Measurements from ENCODE around the gene CPA5.

CPA5 gene

GRCh38 chr7:130299866-130300265 lies 44.8 kb upstream of the CPA5 start:
- CTCF ChIA-PET, result no interaction called here
- POLR2A ChIA-PET, result no interaction called here
- no peak for DNase-seq (ENCODE audit: extremely low spot score)
- TF ChIP-seq BHLHE40 (IDR thresholded peaks at IDR 0.05; ENCODE audit: borderline replicate concordance) (no peak), HDGF (IDR thresholded peaks at IDR 0.05; ENCODE audit: borderline replicate concordance) (no peak), TARDBP (IDR thresholded peaks at IDR 0.05) (no peak), SP1 (IDR thresholded peaks at IDR 0.05) (no peak), SUZ12 (IDR thresholded peaks at IDR 0.05) (no peak), NFRKB (IDR thresholded peaks at IDR 0.05) (no peak), FOXM1 (IDR thresholded peaks at IDR 0.05; ENCODE audit: borderline replicate concordance) (no peak), LEF1 (IDR thresholded peaks at IDR 0.05; ENCODE audit: borderline replicate concordance) (no peak)

GRCh38 chr7:130301501-130302020 lies 43.1 kb upstream of the CPA5 start:
- DNase-seq (ENCODE audit: extremely low spot score), result no peak
- POLR2A ChIA-PET, result no interaction called here
- CTCF ChIA-PET, result no interaction called here
- no peak for TF ChIP-seq CTBP1 (IDR thresholded peaks at IDR 0.05; ENCODE audit: borderline replicate concordance)
- TF ChIP-seq HDGF (IDR thresholded peaks at IDR 0.05; ENCODE audit: borderline replicate concordance), result no peak
- no peak for TF ChIP-seq ZNF384 (IDR thresholded peaks at IDR 0.05)
- TF ChIP-seq ELF4 (IDR thresholded peaks at IDR 0.05), result no peak
- no peak for TF ChIP-seq TARDBP (IDR thresholded peaks at IDR 0.05)
- TF ChIP-seq FOXK2 (IDR thresholded peaks at IDR 0.05), result no peak
- TF ChIP-seq SP1 (IDR thresholded peaks at IDR 0.05), result no peak
- no peak for TF ChIP-seq FOXA1 (IDR thresholded peaks at IDR 0.05)
- TF ChIP-seq BHLHE40 (IDR thresholded peaks at IDR 0.05; ENCODE audit: borderline replicate concordance), result no peak
- no peak for TF ChIP-seq NFRKB (IDR thresholded peaks at IDR 0.05)
- TF ChIP-seq ARNT (IDR thresholded peaks at IDR 0.05), result no peak
- no peak for TF ChIP-seq SUZ12 (IDR thresholded peaks at IDR 0.05)
- TF ChIP-seq LEF1 (IDR thresholded peaks at IDR 0.05; ENCODE audit: borderline replicate concordance), result no peak
- TF ChIP-seq FOXM1 (IDR thresholded peaks at IDR 0.05; ENCODE audit: borderline replicate concordance), result no peak
- no peak for TF ChIP-seq PKNOX1 (IDR thresholded peaks at IDR 0.05)
- no peak for TF ChIP-seq L3MBTL2 (conservative IDR thresholded peaks at IDR 0.05)

GRCh38 chr7:130302649-130303048 lies 42.0 kb upstream of the CPA5 start:
- ChIA-PET POLR2A (no interaction called here), CTCF (no interaction called here)

GRCh38 chr7:130303127-130303526 lies 41.5 kb upstream of the CPA5 start:
- TF ChIP-seq PKNOX1 (IDR thresholded peaks at IDR 0.05), result no peak
- TF ChIP-seq ELF4 (IDR thresholded peaks at IDR 0.05), result no peak
- no peak for TF ChIP-seq LEF1 (IDR thresholded peaks at IDR 0.05; ENCODE audit: borderline replicate concordance)
- no peak for TF ChIP-seq FOXK2 (IDR thresholded peaks at IDR 0.05)
- no peak for DNase-seq (ENCODE audit: extremely low spot score)
- POLR2A ChIA-PET, result no interaction called here
- CTCF ChIA-PET, result no interaction called here

More at GRCh38 chr7:130302649-130303048, 42.0 kb upstream of the CPA5 start:
- TF ChIP-seq HDGF (IDR thresholded peaks at IDR 0.05; ENCODE audit: borderline replicate concordance), result no peak
- TF ChIP-seq TARDBP (IDR thresholded peaks at IDR 0.05), result no peak
- TF ChIP-seq ZNF384 (IDR thresholded peaks at IDR 0.05), result no peak
- no peak for TF ChIP-seq SP1 (IDR thresholded peaks at IDR 0.05)
- no peak for TF ChIP-seq CTBP1 (IDR thresholded peaks at IDR 0.05; ENCODE audit: borderline replicate concordance)
- no peak for TF ChIP-seq L3MBTL2 (conservative IDR thresholded peaks at IDR 0.05)
- TF ChIP-seq PKNOX1 (IDR thresholded peaks at IDR 0.05), result no peak
- no peak for TF ChIP-seq SUZ12 (IDR thresholded peaks at IDR 0.05)
- no peak for TF ChIP-seq LEF1 (IDR thresholded peaks at IDR 0.05; ENCODE audit: borderline replicate concordance)
- TF ChIP-seq ELF4 (IDR thresholded peaks at IDR 0.05), result no peak
- TF ChIP-seq BHLHE40 (IDR thresholded peaks at IDR 0.05; ENCODE audit: borderline replicate concordance), result no peak
- no peak for DNase-seq (ENCODE audit: extremely low spot score)

- DNase-seq (ENCODE audit: extremely low spot score), result no peak
- CTCF ChIA-PET, result no interaction called here
- TF ChIP-seq L3MBTL2 (conservative IDR thresholded peaks at IDR 0.05), result no peak
- no peak for TF ChIP-seq BHLHE40 (IDR thresholded peaks at IDR 0.05; ENCODE audit: borderline replicate concordance)
- no peak for TF ChIP-seq LEF1 (IDR thresholded peaks at IDR 0.05; ENCODE audit: borderline replicate concordance)
- no peak for TF ChIP-seq FOXA1 (IDR thresholded peaks at IDR 0.05)
- no peak for TF ChIP-seq CTBP1 (IDR thresholded peaks at IDR 0.05; ENCODE audit: borderline replicate concordance)
- TF ChIP-seq SP1 (IDR thresholded peaks at IDR 0.05), result no peak
- no peak for TF ChIP-seq PKNOX1 (IDR thresholded peaks at IDR 0.05)
- TF ChIP-seq ELF4 (IDR thresholded peaks at IDR 0.05), result no peak
- no peak for TF ChIP-seq SUZ12 (IDR thresholded peaks at IDR 0.05)
- TF ChIP-seq HDGF (IDR thresholded peaks at IDR 0.05; ENCODE audit: borderline replicate concordance), result no peak
- no peak for TF ChIP-seq ARNT (IDR thresholded peaks at IDR 0.05)
- TF ChIP-seq TARDBP (IDR thresholded peaks at IDR 0.05), result no peak
- TF ChIP-seq ZNF384 (IDR thresholded peaks at IDR 0.05), result no peak
- no peak for TF ChIP-seq FOXK2 (IDR thresholded peaks at IDR 0.05)
- no peak for TF ChIP-seq FOXM1 (IDR thresholded peaks at IDR 0.05; ENCODE audit: borderline replicate concordance)
- TF ChIP-seq NFRKB (IDR thresholded peaks at IDR 0.05), result no peak
- POLR2A ChIA-PET, result no interaction called here
Measured at GRCh38 chr7:130303551-130303950, 41.1 kb upstream of the CPA5 start.

- TF ChIP-seq LEF1 (IDR thresholded peaks at IDR 0.05; ENCODE audit: borderline replicate concordance) (no peak), CTBP1 (IDR thresholded peaks at IDR 0.05; ENCODE audit: borderline replicate concordance) (no peak), PKNOX1 (IDR thresholded peaks at IDR 0.05) (no peak), HDGF (IDR thresholded peaks at IDR 0.05; ENCODE audit: borderline replicate concordance) (no peak), FOXM1 (IDR thresholded peaks at IDR 0.05; ENCODE audit: borderline replicate concordance) (no peak), SUZ12 (IDR thresholded peaks at IDR 0.05) (no peak), L3MBTL2 (conservative IDR thresholded peaks at IDR 0.05) (no peak), NFRKB (IDR thresholded peaks at IDR 0.05) (no peak), SP1 (IDR thresholded peaks at IDR 0.05) (no peak), TARDBP (IDR thresholded peaks at IDR 0.05) (no peak), FOXA1 (IDR thresholded peaks at IDR 0.05) (no peak), ZNF384 (IDR thresholded peaks at IDR 0.05) (no peak), BHLHE40 (IDR thresholded peaks at IDR 0.05; ENCODE audit: borderline replicate concordance) (no peak), ARNT (IDR thresholded peaks at IDR 0.05) (no peak), ELF4 (IDR thresholded peaks at IDR 0.05) (no peak), FOXK2 (IDR thresholded peaks at IDR 0.05) (no peak)
- CTCF ChIA-PET, result no interaction called here
- POLR2A ChIA-PET, result no interaction called here
- no peak for DNase-seq (ENCODE audit: extremely low spot score)
Measured at GRCh38 chr7:130303982-130304381, 40.6 kb upstream of the CPA5 start.

All from HEK293T (cell line).